Smooth muscle cell (in vitro differentiated cells): Measurements from ENCODE around the gene CCR8. TPM values are rescaled to one million over a fixed set of nuclear protein-coding genes. Genes with fewer than 3 reads are reported as not detected.

Experiments used
- DNase-seq: peaks from one replicate; lab custom pipeline; 2025; ENCODE audit not compliant: unreplicated experiment; lab: John Stamatoyannopoulos, UW
- H2AFZ ChIP-seq: fragments of 200-600 bp; sonication (generic); 2 replicates; pipeline ENCODE4 v1.6.0; 2016; ENCODE audit warnings: antibody characterized with exemption, low read depth, mild to moderate bottlenecking
- H3F3A ChIP-seq: fragments of 200-600 bp; sonication (generic); 2 replicates; pipeline ENCODE4 v1.6.0; 2017; ENCODE audit warnings: antibody characterized with exemption, low read depth
- H3K27ac ChIP-seq: fragments of 200-600 bp; sonication (generic); 2 replicates; pipeline ENCODE4 v1.5.1; 2016; ENCODE audit warnings: low read depth, mild to moderate bottlenecking
- H3K27me3 ChIP-seq: fragments of 200-600 bp; sonication (generic); 2 replicates; pipeline ENCODE4 v1.6.1; 2016; ENCODE audit warnings: low read depth, mild to moderate bottlenecking
- H3K36me3 ChIP-seq: fragments of 200-600 bp; sonication (generic); 2 replicates; pipeline ENCODE4 v1.5.1; 2016; ENCODE audit warnings: low read depth
- H3K4me1 ChIP-seq: fragments of 200-600 bp; sonication (generic); 2 replicates; pipeline ENCODE4 v1.5.1; 2016; ENCODE audit warnings: low read depth
- H3K4me2 ChIP-seq: fragments of 200-600 bp; sonication (generic); 2 replicates; pipeline ENCODE4 v1.6.0; 2016; ENCODE audit warnings: mild to moderate bottlenecking
- H3K4me3 ChIP-seq: fragments of 200-600 bp; sonication (generic); 2 replicates; pipeline ENCODE4 v1.5.1; 2016; ENCODE audit warnings: mild to moderate bottlenecking
- H3K79me2 ChIP-seq: fragments of 200-600 bp; sonication (generic); 2 replicates; pipeline ENCODE4 v1.6.0; 2016; ENCODE audit warnings: low read depth, mild to moderate bottlenecking
- H3K9ac ChIP-seq: fragments of 200-600 bp; sonication (generic); 2 replicates; pipeline ENCODE4 v1.6.0; 2016; ENCODE audit warnings: low read depth
- H3K9me3 ChIP-seq: fragments of 200-600 bp; sonication (generic); replicated peaks from 2 replicates; pipeline ENCODE4 v1.5.1; 2016; ENCODE audit warnings: low read depth
- H4K20me1 ChIP-seq: fragments of 200-600 bp; sonication (generic); 2 replicates; pipeline ENCODE4 v1.6.0; 2016; ENCODE audit warnings: low read depth
- WGBS: methylation state at CpG from one replicate; pipeline ENCODE4 v1.1.7; 2016; ENCODE audit warnings: low lambda C conversion rate; 5-methylcytosine and 5-hydroxymethylcytosine counted together
- polyA plus RNA-seq: library from polyadenylated mRNA; unstranded; fragments of >200 nt; fragmentation: Nextera tagmentation; extraction: Ambion mirVana; gene quantifications from 2 replicates; pipeline ENCODE4 v1.2.1, GENCODE V29; 2016
- total RNA-seq: library from RNA; depleted of rRNA; stranded (reverse); fragments of >200 nt; gene quantifications from 2 replicates; pipeline ENCODE4 v1.2.3, GENCODE V29; 2014
- TF ChIP-seq, protein P1 (sequence below): fragments of 200-600 bp; sonication (generic); IDR thresholded peaks from 2 replicates; pipeline ENCODE4 v1.5.1; 2017; ENCODE audit warnings: borderline replicate concordance, mild to moderate bottlenecking, antibody characterized with exemption; ENCODE audit not compliant: insufficient read depth, poor library complexity, severe bottlenecking

CCR8 gene
- total and polyA plus RNA-seq, 2 experiments from 2014 or later = not detected

DNA sequence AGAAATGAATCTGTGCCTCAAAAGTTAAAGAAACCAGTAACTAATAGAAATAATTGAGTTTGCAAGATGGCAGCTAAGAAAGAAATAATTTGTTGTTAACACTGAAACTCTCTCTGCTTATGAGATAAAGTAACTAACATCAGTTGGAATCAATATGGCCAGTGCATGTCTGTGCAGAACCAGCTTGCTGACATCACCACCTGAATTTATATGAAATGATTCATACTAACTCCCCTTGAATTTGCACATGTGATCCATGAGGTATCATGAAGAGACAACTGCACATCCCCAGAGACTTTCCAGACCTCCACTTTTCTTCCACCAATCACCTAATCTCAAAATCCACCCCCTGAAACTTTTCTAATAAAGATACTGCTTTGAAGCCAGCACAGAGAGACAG is 43.3 kb downstream of the CCR8 start:
- H2AFZ ChIP-seq = no peak overlapping the region
- H3K4me3 ChIP-seq = no peak overlapping the region
- no peaks in the 10 kb centered on the region for H4K20me1 ChIP-seq
- H3K27me3 ChIP-seq = peaks cover 3% of the 10 kb centered on the region
- H3K79me2 ChIP-seq = no peaks in the 10 kb centered on the region
- TF ChIP-seq, protein P1, sequence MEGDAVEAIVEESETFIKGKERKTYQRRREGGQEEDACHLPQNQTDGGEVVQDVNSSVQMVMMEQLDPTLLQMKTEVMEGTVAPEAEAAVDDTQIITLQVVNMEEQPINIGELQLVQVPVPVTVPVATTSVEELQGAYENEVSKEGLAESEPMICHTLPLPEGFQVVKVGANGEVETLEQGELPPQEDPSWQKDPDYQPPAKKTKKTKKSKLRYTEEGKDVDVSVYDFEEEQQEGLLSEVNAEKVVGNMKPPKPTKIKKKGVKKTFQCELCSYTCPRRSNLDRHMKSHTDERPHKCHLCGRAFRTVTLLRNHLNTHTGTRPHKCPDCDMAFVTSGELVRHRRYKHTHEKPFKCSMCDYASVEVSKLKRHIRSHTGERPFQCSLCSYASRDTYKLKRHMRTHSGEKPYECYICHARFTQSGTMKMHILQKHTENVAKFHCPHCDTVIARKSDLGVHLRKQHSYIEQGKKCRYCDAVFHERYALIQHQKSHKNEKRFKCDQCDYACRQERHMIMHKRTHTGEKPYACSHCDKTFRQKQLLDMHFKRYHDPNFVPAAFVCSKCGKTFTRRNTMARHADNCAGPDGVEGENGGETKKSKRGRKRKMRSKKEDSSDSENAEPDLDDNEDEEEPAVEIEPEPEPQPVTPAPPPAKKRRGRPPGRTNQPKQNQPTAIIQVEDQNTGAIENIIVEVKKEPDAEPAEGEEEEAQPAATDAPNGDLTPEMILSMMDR = no peak
- no peaks in the 10 kb centered on the region for H3K36me3 ChIP-seq
- H3F3A ChIP-seq = no peaks in the 10 kb centered on the region
- H3K9ac ChIP-seq = no peak overlapping the region
- no peak overlapping the region for H3K27ac ChIP-seq
- no peaks in the 10 kb centered on the region for H3K9me3 ChIP-seq
- no peak overlapping the region for H3K4me2 ChIP-seq
- no peaks in the 10 kb centered on the region for H3K4me1 ChIP-seq
- no peak for DNase-seq

DNA sequence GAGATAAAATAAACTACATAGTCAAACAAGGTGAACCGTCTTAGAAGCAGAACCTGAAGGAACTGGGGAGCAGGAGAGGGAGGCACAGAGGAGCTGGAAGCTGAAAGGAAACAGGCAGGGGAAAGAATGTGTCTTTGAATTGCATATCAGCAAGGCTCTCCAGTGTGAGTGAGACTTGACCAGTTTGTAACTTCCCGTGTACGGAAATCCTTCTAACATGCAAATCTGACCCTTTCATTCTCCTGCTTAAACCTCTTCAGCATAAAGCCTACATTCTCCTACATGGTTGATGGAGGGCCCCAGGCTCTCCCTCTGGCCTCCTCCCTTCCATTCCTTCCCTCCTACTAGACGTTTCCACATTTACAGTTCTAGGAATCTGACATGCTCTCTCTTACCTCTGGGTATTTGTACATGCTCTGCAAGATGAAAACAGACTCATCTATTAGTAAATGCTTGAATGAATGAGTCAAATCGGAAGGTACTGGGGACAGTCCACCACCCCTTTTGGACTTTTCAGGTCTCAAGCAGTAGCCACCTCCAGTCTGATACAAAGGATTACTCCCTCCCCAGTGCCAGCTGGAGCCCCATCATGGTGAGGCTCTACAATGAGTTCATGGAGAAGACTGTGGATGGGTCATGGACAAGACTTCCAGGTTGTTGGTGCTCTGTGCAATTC is 47.6 kb downstream of the CCR8 start:
- H3K4me1 ChIP-seq = no peaks in the 10 kb centered on the region
- no peak for DNase-seq
- H3K4me3 ChIP-seq = no peak overlapping the region
- H3K36me3 ChIP-seq = no peaks in the 10 kb centered on the region
- WGBS = 56% methylated on average over 5 of the region's 5 CpGs
- no peaks in the 10 kb centered on the region for H4K20me1 ChIP-seq
- H3K4me2 ChIP-seq = no peak overlapping the region
- no peaks in the 10 kb centered on the region for H3F3A ChIP-seq
- H3K79me2 ChIP-seq = no peaks in the 10 kb centered on the region
- no peak overlapping the region for H2AFZ ChIP-seq
- H3K9me3 ChIP-seq = no peaks in the 10 kb centered on the region
- H3K9ac ChIP-seq = no peak overlapping the region
- TF ChIP-seq, protein P1 = no peak
- no peak overlapping the region for H3K27ac ChIP-seq
- H3K27me3 ChIP-seq = peaks cover 3% of the 10 kb centered on the region

DNA sequence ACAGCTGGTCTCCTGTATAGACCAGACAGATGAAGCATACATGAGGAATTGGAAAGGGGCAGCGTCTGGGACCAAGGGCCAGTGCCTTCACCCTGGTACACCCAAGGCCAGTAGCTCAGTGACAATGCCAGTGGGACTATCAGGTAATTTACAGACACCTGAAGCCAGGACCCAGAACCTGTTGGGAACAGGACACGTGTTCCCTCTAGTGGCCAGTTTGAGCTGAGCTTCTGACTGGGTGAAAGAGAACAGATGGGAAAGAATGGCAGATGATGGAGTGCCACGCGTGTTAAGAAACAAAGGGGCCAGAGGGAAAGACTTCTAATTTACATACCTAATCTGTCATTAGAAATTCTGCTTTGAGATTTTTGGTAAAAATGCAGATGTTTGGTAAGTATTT is 48.6 kb downstream of the CCR8 start:
- H3K79me2 ChIP-seq = no peaks in the 10 kb centered on the region
- DNase-seq = no peak

More for the DNA sequence above, 48.6 kb downstream of the CCR8 start:
- Histone ChIP-seq H3K9ac (no peak overlapping the region), H3K9me3 (no peaks in the 10 kb centered on the region), H4K20me1 (no peaks in the 10 kb centered on the region), H3K27ac (no peak overlapping the region), H3K4me3 (no peak overlapping the region), H3K4me2 (no peak overlapping the region), H3K27me3 (peaks cover 3% of the 10 kb centered on the region), H3F3A (no peaks in the 10 kb centered on the region), H2AFZ (no peak overlapping the region), H3K4me1 (peaks cover 4% of the 10 kb centered on the region), H3K36me3 (no peaks in the 10 kb centered on the region)
- TF ChIP-seq, protein P1 = peak; percentile 65
- WGBS = 27% methylated on average over 4 of the region's 4 CpGs
